ENCODE data around the gene TOE1. TPM values are rescaled to one million over a fixed set of nuclear protein-coding genes. Genes with fewer than 3 reads are reported as not detected.
"Not testable (repeated sequence)": the region's sequence is repeated elsewhere in the genome, so short reads cannot be mapped to it uniquely, and the experiment has no call there.

Gene TOE1
- polyA plus RNA-seq, 1 donor = 7.1 TPM

DNA sequence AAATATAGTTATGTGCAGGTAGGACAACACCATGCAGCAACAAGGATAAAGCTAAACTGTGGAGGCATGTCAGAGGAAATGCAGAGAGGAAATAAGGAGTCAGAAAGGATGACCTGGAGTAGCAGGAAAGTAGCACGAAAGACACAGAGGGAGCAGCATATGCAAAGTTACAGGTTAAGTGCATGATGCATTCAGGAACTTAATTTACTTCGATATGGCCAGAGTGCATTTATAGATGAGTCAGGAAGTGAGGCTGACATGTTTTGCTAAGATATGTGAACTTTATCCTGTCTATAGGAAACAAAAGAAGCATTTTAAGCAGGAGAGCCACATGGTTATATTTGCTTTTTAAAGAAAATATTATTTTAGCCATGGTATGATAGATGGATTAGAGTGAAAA, 15.7 kb downstream of the TOE1 start:
- no peak for DNase-seq

DNA sequence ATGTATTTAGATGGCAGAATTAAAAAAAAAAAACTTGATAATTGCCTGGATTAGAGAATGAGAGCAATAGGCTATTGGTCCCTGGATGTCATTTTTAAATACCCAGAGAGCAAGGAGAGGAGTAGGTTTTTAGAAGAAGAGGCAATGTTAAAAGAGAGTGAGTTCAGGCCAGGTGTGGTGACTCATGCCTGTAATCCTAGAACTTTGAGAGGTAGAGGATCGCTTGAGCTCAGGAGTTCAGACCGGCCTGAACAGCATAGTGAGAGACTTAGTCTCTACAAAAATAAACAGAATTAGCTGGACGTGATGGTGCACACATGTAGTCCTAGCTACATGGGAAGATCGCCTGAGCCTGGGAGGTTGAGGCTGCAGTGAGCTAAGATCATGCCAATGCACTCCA, 16.2 kb downstream of the TOE1 start:
- no peak for DNase-seq

DNA sequence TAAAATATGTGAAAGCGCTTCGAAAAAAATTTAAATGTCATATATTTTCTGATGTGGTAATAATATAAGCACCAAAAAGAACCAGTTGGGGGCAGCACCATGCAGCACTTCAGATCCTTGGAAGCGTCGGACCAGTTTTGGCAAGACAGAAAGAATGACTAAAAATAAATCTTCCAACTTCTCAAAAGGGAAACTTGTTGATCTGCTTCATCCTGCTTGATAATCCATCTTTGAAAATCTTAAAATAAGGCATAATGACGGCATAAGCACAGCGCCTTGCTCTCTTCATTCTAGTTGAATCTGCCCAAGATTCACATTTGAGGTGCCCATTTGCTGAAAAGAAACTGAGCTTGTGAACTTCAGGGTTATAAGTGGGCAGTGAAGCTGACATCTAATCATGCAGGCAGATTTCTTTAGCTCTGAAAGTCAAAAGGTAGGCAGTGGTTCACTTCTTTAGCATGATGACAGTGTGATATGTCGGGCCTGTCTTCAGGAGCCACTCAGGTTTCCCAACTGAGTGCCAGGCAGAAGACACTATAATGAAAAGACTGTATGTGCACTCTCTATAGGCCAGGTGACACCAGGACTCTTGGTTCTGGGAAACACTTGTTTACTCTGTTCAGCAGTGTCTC, 20.0 kb downstream of the TOE1 start:
- peak; percentile 82 for DNase-seq

DNA sequence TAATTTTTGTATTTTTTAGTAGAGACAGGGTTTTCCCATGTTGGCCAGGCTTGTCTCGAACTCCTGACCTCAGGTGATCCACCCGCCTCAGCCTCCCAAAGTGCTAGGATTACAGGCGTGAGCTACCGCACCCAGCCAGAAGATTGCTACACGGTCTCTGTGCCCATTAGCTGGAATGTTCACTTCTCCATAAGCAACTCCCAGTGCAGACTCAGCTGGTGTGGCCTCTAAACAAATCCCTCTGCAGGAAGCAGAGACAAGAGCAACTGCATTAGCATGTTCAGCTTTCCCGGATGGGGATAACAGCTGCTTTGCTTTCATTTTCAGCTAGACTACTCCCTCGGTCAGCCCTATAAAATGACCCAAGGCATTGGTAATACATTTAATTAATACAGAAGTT, 21.0 kb downstream of the TOE1 start:
- DNase-seq = peak; percentile 63

DNA sequence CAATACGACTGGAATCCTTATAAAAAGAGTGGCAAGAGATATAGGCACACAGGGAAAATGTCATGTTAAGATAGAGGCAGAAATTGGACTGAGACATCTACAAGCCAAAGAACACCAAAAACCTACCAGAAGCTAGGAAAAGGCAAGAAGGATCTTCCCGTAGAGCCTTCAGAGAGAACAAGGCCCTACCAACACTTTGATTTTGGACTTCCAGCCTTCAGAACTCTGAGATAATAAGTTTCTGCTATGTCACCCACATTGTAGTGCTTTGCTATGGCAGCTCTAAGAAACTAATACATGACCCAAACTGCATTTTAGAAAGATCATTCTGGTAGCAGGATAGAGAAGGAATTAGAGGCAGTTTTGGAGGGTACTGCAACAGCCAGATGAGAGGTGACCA, 24.3 kb downstream of the TOE1 start:
- DNase-seq = no peak

DNA sequence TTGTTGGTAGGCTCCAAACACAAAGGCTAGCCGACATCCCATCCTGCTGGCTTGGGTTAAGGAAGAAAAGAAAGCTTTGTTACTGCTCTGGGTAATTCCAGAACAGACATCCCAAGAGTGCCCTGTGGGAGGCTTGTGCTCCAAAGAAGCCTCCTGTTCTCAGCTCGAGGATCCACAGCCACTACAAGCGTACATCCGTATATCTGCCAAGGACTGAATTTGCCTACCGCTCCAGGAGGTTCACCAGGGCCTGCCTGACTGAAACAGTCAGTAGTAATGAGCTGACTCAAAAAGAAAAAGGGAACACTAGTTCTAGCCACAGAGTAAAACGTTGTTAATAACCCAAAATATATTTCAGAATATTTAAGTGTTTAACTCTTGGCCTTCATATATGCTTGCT, 25.1 kb downstream of the TOE1 start:
- DNase-seq = no peak

DNA sequence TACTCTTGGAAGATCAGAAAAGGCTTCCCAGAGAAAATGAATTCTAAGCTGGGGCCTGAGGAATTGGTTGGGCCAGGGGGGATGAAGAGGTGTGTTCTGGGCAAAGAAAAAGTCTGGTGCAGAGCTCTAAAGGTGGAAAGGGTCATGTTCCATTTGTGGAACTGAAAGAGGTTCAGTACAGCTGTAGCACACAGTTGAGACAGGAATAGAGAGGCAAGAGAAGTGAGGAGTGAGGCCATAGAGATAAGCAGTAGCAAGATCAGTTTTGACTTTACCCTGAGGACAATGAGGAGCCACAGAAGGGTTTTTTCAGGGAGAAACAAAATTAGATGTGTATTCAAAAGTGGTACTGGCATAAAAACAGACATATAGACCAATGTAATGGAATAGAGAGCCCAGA, 30.6 kb downstream of the TOE1 start:
- DNase-seq = no peak

DNA sequence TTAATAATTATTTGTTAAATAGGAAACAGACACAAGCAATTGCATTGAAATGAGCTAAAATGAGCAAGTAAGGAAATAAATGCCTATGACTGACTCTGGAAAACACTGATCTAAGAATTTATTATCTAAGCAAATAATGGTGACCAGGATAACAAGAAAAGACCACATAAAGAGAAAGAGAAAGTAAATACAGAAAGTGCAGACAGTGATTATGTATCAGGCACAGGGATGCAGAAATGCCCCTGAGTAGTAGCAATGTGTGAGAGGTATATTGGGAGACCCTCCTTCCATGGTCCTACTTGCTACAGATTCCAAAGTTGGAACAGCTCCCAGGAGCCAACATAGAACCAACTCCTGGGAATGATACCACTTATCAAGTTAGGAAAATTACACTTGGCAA, 33.6 kb downstream of the TOE1 start:
- no peak for DNase-seq

DNA sequence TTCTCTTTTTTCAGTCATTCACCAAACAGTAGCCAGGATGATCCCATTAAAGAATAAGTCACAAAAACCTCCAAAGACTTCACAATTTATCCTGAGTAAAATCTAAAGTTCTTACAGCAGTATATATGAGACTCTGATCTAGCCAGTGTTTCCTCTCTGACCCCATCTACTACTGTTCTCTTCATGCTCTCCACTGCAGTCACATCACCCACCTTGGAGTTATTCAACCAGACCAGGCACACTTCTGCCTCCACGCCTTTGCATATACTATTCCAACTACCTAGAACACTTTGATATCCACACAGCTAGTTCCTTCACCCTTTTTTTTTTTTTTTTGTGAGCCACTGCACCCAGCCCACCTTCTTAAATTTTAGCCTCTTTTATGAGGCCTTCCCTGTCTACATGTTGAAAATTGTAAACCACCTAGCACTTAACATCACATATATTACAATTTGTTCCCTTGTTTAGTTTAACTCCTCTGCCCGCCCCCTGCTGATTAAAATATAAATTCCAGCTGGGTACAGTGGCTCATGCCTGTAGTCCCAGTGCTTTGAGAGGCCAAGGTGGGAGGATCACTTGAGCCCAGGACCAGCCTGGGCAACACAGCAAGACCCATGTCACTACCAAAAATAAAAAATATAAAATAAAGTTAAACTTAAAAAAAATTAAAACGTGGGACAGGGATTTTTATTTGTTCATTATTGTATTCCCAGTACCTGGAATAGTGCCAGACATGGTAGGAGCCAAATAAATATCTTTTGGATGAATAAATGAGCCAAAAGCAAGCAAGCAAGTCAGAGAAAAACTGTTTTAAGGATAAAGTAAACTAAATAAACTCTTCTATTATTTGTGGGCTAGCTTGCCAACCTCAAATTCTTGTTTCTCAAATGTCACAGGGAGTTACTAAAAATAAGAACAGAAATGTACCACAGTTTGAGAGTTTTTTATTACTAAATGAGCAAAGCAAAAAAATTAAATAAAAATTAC, 35.4 kb downstream of the TOE1 start:
- DNase-seq = peak; percentile 14

DNA sequence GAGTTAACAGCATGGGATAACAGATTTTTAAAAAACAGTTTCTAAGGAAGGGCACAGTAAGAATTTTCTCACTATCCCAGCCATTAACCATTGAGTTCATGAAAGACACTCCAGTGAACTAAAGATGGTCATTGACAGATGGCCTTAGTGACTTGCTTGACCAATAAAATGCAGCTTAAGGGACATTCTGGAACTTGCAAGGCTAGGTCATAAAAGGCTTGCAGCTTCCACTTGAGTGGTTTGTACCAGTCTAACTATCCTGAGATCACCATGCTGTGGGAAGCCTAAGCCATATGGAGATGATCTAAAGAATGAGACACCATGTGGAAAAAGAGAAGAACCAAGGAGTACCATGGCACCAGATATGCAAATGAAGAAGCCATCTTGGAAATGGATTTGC, 38.2 kb downstream of the TOE1 start:
- DNase-seq = no peak

DNA sequence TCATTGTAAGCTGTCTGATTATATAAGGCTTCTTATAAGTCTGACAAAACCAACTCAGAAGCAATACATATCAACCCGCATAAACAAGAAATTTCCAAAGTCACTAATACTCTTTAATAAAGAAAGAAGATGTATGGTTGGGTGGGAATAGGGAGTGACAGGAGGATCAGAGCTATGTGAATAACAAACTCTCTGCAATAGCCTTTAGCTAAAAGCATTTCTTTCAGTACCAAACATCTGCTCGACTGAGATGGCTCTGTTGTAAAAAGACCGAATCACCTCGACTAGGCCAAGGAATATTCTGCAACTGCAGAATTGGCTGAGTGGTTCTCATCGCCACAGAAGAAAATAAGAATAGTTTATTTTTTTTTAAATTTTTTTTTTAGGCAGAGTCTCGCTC, 39.6 kb downstream of the TOE1 start:
- DNase-seq = no peak

DNA sequence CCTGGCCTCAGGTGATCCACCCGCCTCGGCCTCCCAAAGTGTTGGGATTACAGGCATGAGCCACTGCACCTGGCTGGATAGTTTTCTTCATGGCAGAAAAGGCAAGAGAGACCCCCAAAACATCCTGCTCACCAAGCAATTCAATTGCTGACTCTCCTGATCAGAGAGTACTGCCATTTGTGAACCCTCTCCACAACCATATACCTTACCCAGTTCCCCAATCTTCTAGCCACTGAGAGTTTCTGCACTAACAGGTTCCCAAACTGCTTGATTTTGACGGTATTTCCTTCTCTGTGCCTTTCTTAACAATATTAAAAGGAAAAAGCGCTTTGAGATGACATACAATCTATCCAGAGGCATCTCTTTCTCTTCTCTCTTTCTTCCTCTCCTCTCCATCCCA, 40.2 kb downstream of the TOE1 start:
- DNase-seq = no peak

DNA sequence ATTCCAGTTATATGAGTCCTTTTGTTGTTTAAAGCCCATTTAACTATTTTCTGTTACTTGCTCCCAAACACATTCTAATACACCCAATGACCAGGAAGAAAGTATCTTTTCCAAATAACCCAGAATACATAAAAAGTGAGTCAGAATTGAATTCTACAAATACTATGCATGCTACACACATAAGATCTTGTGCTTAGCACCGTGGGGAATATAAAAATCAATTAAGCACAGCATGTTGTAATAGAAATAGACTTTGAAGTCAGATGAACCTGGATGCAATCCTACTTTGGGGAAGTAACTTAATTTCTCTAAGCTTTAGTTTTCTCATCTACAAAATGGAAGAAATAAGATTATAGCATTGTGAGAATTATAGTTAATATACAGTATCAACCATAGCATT, 40.8 kb downstream of the TOE1 start:
- DNase-seq = no peak

DNA sequence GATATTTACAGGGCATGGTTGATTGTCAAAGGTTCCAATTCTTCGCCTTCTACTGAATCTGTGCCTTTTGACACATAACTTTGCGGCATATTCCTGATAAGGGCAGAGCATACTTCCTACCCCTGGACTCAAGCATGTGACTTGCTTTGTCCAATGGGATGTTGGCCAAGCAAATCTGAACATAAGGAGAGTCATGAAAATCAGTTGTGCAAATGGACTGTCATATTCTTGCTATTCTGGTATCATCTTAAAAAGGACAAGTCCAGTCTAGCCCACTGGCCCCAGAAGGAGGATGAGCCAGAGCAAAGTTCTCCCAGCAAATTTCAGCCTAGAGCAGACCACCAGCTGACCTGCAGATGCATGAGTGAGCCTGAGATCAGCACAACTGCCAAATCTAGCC, 41.3 kb downstream of the TOE1 start:
- DNase-seq = no peak

DNA sequence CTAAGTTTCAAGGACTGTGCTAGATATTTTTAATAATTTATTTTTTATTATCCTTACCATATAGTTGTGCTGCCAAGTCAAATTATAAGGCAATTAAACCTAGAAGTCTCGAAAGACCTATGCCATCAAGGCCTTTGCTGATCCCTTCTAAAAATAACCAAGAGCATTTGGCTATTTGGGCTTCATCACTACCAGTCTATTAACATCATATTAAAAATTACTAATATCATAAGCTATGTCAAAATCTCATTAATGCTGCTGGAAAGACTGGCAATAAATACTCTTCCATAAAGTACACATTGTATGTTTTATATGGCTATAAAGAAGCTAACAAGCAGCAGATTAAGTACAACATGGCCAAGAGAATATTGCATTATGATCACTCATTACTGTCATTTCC, 43.2 kb downstream of the TOE1 start:
- no peak for DNase-seq

DNA sequence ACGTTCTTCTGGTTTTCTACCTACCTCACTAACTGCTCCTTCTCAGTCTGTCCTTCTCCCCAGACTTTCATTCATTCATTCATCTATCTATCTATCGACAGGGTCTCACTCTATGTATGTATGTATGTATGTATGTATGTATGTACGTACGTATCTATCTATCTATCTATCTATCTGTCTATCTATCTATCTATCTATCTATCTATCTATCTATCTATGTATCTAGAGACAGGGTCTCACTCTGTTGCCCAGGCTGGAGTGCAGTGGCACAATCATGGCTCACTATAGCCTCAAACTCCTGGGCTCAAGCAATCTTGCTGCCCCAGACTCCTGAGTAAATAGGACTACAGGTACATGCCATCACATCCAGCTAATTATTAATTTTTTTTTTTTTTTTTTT, 44.2 kb downstream of the TOE1 start:
- not testable (repeated sequence) for DNase-seq

DNA sequence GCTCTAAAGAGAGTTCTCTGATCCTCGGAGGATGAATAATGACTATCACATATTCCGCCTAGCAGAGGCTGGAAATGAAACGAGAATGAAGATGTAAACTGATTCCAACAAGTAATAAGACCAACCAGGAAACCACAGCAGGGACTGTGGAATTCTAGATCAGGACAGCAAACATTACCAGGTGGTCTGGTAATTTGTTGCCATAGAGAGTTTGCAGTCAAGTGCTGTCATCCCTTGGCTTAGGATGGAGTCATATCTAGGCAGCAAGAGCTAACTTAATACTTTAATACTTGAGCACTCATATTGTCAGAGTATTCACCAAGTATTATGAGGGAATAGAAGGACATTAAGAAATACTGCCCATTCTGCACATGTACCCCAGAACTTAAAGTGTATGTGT, 45.3 kb downstream of the TOE1 start:
- DNase-seq = no peak

DNA sequence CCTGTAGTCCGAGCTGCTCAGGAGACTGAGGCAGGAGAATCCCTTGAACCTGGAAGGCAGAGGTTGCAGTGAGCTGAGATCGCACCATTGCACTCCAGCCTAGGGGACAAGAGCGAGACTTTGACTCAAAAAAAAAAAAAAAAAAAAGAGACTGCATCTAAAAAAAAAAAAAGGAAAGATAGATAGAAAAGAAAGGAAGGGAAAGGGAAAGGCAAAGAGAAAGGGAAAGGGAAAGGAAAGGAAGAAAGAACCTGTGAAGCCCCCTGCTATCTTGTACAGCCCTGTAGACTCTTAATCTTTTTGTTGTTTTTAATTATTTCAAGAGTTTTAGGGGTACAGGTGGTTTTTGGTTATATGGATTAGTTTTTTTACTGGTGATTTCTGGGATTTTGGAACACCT, 46.2 kb downstream of the TOE1 start:
- no peak for DNase-seq

Other genes with a start within 250 kb of the TOE1 start
- gene ZSWIM5, start 133.6 kb upstream of the TOE1 start, polyA plus RNA-seq (ENCODE audit: insufficient read length) = 0.34 TPM
- 1.8 TPM for gene HPDL, start 13.3 kb upstream of the TOE1 start, polyA plus RNA-seq (ENCODE audit: insufficient read length)
- 16.0 TPM for gene MUTYH, start 270 bp downstream of the TOE1 start, polyA plus RNA-seq (ENCODE audit: insufficient read length)
- gene TESK2, start 151.0 kb downstream of the TOE1 start, polyA plus RNA-seq (ENCODE audit: insufficient read length) = 2.1 TPM
- gene CCDC163, start 159.9 kb downstream of the TOE1 start, polyA plus RNA-seq (ENCODE audit: insufficient read length) = 1.0 TPM
- gene MMACHC, start 160.1 kb downstream of the TOE1 start, polyA plus RNA-seq (ENCODE audit: insufficient read length) = 8.7 TPM
- 129 TPM for gene PRDX1, start 181.7 kb downstream of the TOE1 start, polyA plus RNA-seq (ENCODE audit: insufficient read length)
- 77.2 TPM for gene AKR1A1, start 210.7 kb downstream of the TOE1 start, polyA plus RNA-seq (ENCODE audit: insufficient read length)
- 139 TPM for gene NASP, start 243.9 kb downstream of the TOE1 start, polyA plus RNA-seq (ENCODE audit: insufficient read length)